Measurements from ENCODE around the gene KLRB1. TPM values are rescaled to one million over a fixed set of nuclear protein-coding genes. Genes with fewer than 3 reads are reported as not detected.
"Not testable (repeated sequence)": the region's sequence is repeated elsewhere in the genome, so short reads cannot be mapped to it uniquely, and the experiment has no call there.

The KLRB1 gene
- total RNA-seq, 1 donor from 2014 or later = not detected

DNA sequence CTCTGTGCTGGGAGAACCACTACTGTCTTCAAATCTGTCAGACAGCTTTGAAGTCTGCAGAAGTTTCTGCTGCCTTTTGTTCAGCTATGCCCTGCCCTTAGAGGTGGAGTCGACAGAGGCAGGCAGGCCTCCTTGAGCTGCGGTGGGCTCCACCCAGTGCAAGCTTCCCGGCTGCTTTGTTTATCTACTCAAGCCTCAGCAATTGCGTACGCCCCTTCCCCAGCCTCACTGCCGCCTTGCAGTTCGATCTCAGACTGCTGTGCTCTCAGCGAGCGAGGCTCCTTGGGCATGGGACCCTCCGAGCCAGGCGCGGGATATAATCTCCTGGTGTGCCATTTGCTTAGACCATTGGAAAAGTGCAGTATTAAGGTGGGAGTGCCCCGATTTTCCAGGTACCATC, 25.1 kb upstream of the KLRB1 start:
- FAIRE-seq (no peak), DNase-seq (ENCODE audit: low read depth) (no peak)
- no peak overlapping the region for H3K4me3 ChIP-seq (ENCODE audit: low read depth, low read length)
- H3K27me3 ChIP-seq (ENCODE audit: control insufficient read depth, insufficient read depth, low read length) = no peaks in the 10 kb centered on the region
- no peak for TF ChIP-seq CTCF (IDR thresholded peaks at IDR 0.05; ENCODE audit: insufficient read depth, low read length, severe bottlenecking)
- H3K36me3 ChIP-seq (ENCODE audit: control insufficient read depth, insufficient read depth, low read length) = no peaks in the 10 kb centered on the region

DNA sequence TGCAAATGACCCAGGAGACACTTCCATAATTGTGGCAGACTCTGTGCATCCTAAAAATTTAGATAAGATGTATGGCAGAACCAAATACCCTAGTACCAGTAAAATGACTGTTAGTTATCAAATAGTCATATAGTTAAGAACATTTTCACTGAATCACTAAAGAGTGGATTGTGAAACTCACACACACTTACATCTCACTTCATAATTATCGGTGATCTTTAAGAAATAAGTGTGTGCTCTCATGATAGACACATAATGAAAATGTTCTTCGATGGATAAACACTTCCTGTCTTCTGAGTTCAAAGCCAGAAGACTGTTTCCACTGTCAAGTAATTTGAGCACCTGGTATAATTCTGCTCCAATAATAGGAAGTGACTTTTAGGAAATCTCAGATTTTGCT, 19.1 kb upstream of the KLRB1 start:
- no peak for TF ChIP-seq CTCF (IDR thresholded peaks at IDR 0.05; ENCODE audit: insufficient read depth, low read length, severe bottlenecking)
- Histone ChIP-seq H3K4me3 (ENCODE audit: low read depth, low read length) (no peak overlapping the region), H3K27me3 (ENCODE audit: control insufficient read depth, insufficient read depth, low read length) (no peaks in the 10 kb centered on the region), H3K36me3 (ENCODE audit: control insufficient read depth, insufficient read depth, low read length) (no peaks in the 10 kb centered on the region)
- DNase-seq (ENCODE audit: low read depth) (no peak), FAIRE-seq (no peak)

DNA sequence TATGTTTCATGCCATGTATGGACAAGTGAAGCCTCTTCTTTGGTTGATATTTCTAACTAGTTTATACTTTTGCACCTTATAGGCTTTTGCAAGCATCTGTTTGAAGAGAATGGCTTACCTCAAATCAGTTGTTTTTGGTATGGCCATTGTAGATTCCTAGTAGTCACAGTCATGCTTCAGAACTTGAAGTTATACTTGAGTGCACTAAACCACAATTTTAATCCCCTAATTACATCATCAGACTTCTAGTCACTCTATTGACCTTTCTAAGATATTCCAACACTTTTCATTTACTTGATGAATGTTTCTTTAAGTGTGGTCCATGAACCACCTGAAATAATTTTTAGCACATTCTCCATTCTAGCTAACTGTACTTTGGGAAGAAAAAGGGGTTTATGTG, 18.6 kb upstream of the KLRB1 start:
- no peaks in the 10 kb centered on the region for H3K27me3 ChIP-seq (ENCODE audit: control insufficient read depth, insufficient read depth, low read length)
- FAIRE-seq (no peak), DNase-seq (ENCODE audit: low read depth) (peak; percentile 48)
- no peak overlapping the region for H3K4me3 ChIP-seq (ENCODE audit: low read depth, low read length)
- no peaks in the 10 kb centered on the region for H3K36me3 ChIP-seq (ENCODE audit: control insufficient read depth, insufficient read depth, low read length)
- TF ChIP-seq CTCF (IDR thresholded peaks at IDR 0.05; ENCODE audit: insufficient read depth, low read length, severe bottlenecking) = no peak

GRCh38 chr12:9625019-9625418, 17.3 kb upstream of the KLRB1 start:
- FAIRE-seq (peak; percentile 23), DNase-seq (ENCODE audit: low read depth) (peak; percentile 45)
- Histone ChIP-seq H3K4me3 (ENCODE audit: low read depth, low read length) (no peak overlapping the region), H3K27me3 (ENCODE audit: control insufficient read depth, insufficient read depth, low read length) (no peaks in the 10 kb centered on the region), H3K36me3 (ENCODE audit: control insufficient read depth, insufficient read depth, low read length) (no peaks in the 10 kb centered on the region)
- no peak for TF ChIP-seq CTCF (IDR thresholded peaks at IDR 0.05; ENCODE audit: insufficient read depth, low read length, severe bottlenecking)

- Histone ChIP-seq H3K36me3 (ENCODE audit: control insufficient read depth, insufficient read depth, low read length) (no peaks in the 10 kb centered on the region), H3K27me3 (ENCODE audit: control insufficient read depth, insufficient read depth, low read length) (no peaks in the 10 kb centered on the region), H3K4me3 (ENCODE audit: low read depth, low read length) (no peak overlapping the region)
- FAIRE-seq = no peak
- TF ChIP-seq CTCF (IDR thresholded peaks at IDR 0.05; ENCODE audit: insufficient read depth, low read length, severe bottlenecking) = no peak
- no peak for DNase-seq (ENCODE audit: low read depth)
Measured at GRCh38 chr12:9619411-9620179, 11.9 kb upstream of the KLRB1 start.

GRCh38 chr12:9618906-9619305, 11.2 kb upstream of the KLRB1 start:
- not testable (repeated sequence) for DNase-seq (ENCODE audit: low read depth); FAIRE-seq; H3K27me3 ChIP-seq (ENCODE audit: control insufficient read depth, insufficient read depth, low read length); H3K4me3 ChIP-seq (ENCODE audit: low read depth, low read length); H3K36me3 ChIP-seq (ENCODE audit: control insufficient read depth, insufficient read depth, low read length)
